GM23338 (cell line): Measurements from ENCODE around the gene GRID1. TPM values are rescaled to one million over a fixed set of nuclear protein-coding genes. Genes with fewer than 3 reads are reported as not detected.

Experiments used
- ATAC-seq: fragments of 200-7000 bp; cut with Tn5 transposase; 3 replicates; pipeline ENCODE4 v1.9.1; 2020
- DNase-seq: peaks from one replicate; pipeline ENCODE4 v3.0.0-alpha.2; 2015; ENCODE audit warnings: low spot score
- H2AFZ ChIP-seq: fragments of 200-600 bp; sonication (generic); 2 replicates; pipeline ENCODE4 v1.8.0; 2016; ENCODE audit warnings: antibody characterized with exemption, mild to moderate bottlenecking, moderate library complexity
- H3F3A ChIP-seq: fragments of 200-600 bp; sonication (generic); replicated peaks from 2 replicates; pipeline ENCODE4 v1.8.0; 2017; ENCODE audit warnings: antibody characterized with exemption, mixed run types, low read depth
- H3K27ac ChIP-seq: fragments of 200-600 bp; sonication (generic); 2 replicates; pipeline ENCODE4 v1.6.1; 2016; ENCODE audit warnings: low read depth
- H3K27me3 ChIP-seq: fragments of 200-600 bp; sonication (generic); 2 replicates; pipeline ENCODE4 v1.8.0; 2016; ENCODE audit warnings: mild to moderate bottlenecking, mixed run types, moderate library complexity; ENCODE audit not compliant: insufficient read depth
- H3K36me3 ChIP-seq: fragments of 200-600 bp; sonication (generic); 2 replicates; pipeline ENCODE4 v1.8.0; 2016; ENCODE audit warnings: mild to moderate bottlenecking; ENCODE audit not compliant: insufficient read depth
- H3K4me1 ChIP-seq: fragments of 200-600 bp; sonication (generic); 2 replicates; pipeline ENCODE4 v1.8.0; 2016; ENCODE audit warnings: mild to moderate bottlenecking, moderate library complexity; ENCODE audit not compliant: insufficient read depth
- H3K4me2 ChIP-seq: fragments of 200-600 bp; sonication (generic); 2 replicates; pipeline ENCODE4 v1.7.1; 2017; ENCODE audit warnings: mixed run types
- H3K4me3 ChIP-seq: fragments of 200-600 bp; sonication (generic); 2 replicates; pipeline ENCODE4 v1.6.1; 2016; ENCODE audit warnings: mixed run types
- H3K79me2 ChIP-seq: fragments of 200-600 bp; sonication (generic); replicated peaks from 2 replicates; pipeline ENCODE4 v1.8.0; 2017; ENCODE audit warnings: mild to moderate bottlenecking; ENCODE audit not compliant: insufficient read depth
- H3K9me2 ChIP-seq: fragments of 200-600 bp; sonication (generic); 2 replicates; pipeline ENCODE4 v1.8.0; 2017; ENCODE audit not compliant: insufficient read depth
- H4K20me1 ChIP-seq: fragments of 200-600 bp; sonication (generic); replicated peaks from 2 replicates; pipeline ENCODE4 v1.8.0; 2017; ENCODE audit warnings: mild to moderate bottlenecking; ENCODE audit not compliant: insufficient read depth
- H3K27ac Mint-ChIP-seq: 2 replicates; pipeline ENCODE4 v1.8.0; 2020; ENCODE audit warnings: inconsistent platforms, mild to moderate bottlenecking, moderate library complexity, mixed read lengths
- H3K27me3 Mint-ChIP-seq: 3 replicates; pipeline ENCODE4 v1.8.0; 2022; ENCODE audit warnings: low read depth, mild to moderate bottlenecking, moderate library complexity, mixed read lengths, inconsistent platforms; ENCODE audit not compliant: insufficient read depth, poor library complexity
- H3K36me3 Mint-ChIP-seq: 3 replicates; pipeline ENCODE4 v1.8.0; 2021; ENCODE audit warnings: low read depth, mild to moderate bottlenecking, inconsistent platforms, moderate library complexity, mixed read lengths
- H3K4me1 Mint-ChIP-seq: 3 replicates; pipeline ENCODE4 v1.8.0; 2020; ENCODE audit warnings: mild to moderate bottlenecking, inconsistent platforms, mixed read lengths
- H3K4me3 Mint-ChIP-seq: 3 replicates; pipeline ENCODE4 v1.8.0; 2021; ENCODE audit warnings: moderate library complexity, mild to moderate bottlenecking, inconsistent platforms, mixed read lengths
- H3K9me3 Mint-ChIP-seq: 3 replicates; pipeline ENCODE4 v1.8.0; 2020; ENCODE audit warnings: moderate library complexity, mild to moderate bottlenecking, inconsistent platforms, mixed read lengths
- CREB1 ChIP-seq: fragments of 250-450 bp; sonication (Bioruptor Pico); IDR thresholded peaks from 2 replicates; pipeline ENCODE4 v1.5.0; 2020; ENCODE audit warnings: low read depth, mild to moderate bottlenecking, moderate library complexity
- CTCF ChIP-seq, 2 experiments: fragments of 200-600 bp in 1 of 2; sonication (generic) in 1 of 2; conservative IDR thresholded peaks; 2 replicates each; pipeline versions ENCODE4 v1.5.1 to v1.6.1; 2016 to 2017; ENCODE audit warnings: antibody characterized with exemption in 2 of 2, low read depth in 2 of 2, mild to moderate bottlenecking in 2 of 2, moderate library complexity in 1 of 2
- EZH2 ChIP-seq: fragments of 200-600 bp; sonication (generic); IDR thresholded peaks from one replicate; pipeline ENCODE4 v1.8.0; 2017; ENCODE audit warnings: antibody characterized with exemption, mild to moderate bottlenecking, low read depth; ENCODE audit not compliant: unreplicated experiment
- JUNB ChIP-seq: IDR thresholded peaks from one replicate; pipeline ENCODE4 v1.6.1; 2016; ENCODE audit warnings: antibody characterized with exemption; ENCODE audit not compliant: unreplicated experiment
- POLR2AphosphoS5 ChIP-seq: IDR thresholded peaks from 2 replicates; pipeline ENCODE4 v1.6.1; 2016; ENCODE audit warnings: antibody characterized with exemption, low read depth
- ZNF114 ChIP-seq: fragments of 250-450 bp; sonication (Bioruptor Pico); IDR thresholded peaks from 2 replicates; pipeline ENCODE4 v1.5.0; 2020; ENCODE audit warnings: mild to moderate bottlenecking, moderate library complexity
- ZNF462 ChIP-seq: fragments of 250-450 bp; sonication (Bioruptor Pico); IDR thresholded peaks from 2 replicates; pipeline ENCODE4 v1.5.0; 2020; ENCODE audit warnings: mild to moderate bottlenecking, moderate library complexity
- polyA plus RNA-seq: library from polyadenylated mRNA; unstranded; fragments of >200 nt; fragmentation: Nextera tagmentation; extraction: Ambion mirVana; gene quantifications from 2 replicates; pipeline ENCODE4 v1.2.1, GENCODE V29; 2016
- total RNA-seq: library from RNA; depleted of rRNA; stranded (reverse); fragments of >200 nt; shearing (Covaris generic); gene quantifications from 2 replicates; pipeline ENCODE4 v1.2.3, GENCODE V29; 2014

GRID1 gene
- total and polyA plus RNA-seq, 2 experiments from 2014 or later, result 0.14 to 0.15 TPM

DNA sequence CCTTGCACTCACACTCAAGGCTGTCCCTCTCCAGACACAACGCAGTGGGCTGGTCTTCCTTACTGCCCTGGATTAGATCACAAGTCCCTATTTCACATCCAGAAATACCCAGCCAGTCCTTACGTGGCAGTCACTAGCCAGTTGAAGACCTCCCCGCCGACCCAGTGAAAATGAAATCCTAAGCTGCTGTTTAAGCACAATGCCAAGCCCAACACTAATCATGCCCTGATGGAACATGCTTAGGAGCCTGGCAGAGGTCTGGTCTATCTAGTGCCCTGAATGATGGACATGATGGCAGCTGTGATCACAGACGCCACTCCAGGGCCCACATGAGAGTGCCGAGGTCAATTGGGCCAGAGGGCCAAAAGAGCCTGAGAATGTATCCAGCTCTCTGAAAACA is 389.0 kb downstream of the GRID1 start (continued):
- TF ChIP-seq ZNF462, result no peak
- no peak for TF ChIP-seq ZNF114 (CRISPR knock-in tag)
- TF ChIP-seq JUNB, result no peak

DNA sequence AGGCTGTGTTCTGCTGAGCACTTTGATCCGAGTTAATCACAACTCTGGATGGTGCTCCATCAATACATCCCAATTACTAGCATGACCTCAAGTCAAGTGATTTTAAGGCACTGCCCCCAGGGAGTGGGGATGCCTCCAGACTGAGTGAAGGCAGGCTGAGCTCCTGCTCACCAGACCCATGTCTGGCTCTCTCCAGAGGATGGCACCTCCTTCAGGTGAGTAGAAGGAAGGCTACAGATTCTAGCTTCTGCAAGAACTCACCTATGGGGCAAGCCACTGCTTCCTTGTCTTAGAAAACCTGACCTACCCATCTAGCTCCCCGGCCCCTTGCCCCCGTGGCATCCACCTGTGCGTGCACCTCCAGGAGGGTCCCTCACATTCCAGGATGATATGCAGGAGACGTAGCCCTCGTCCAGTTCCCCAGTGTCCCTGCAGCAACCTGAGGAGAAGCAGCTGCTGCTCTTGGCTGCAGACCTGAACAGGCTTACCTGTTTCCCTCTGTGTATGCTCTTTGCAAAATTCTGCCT is 390.3 kb downstream of the GRID1 start:
- Histone ChIP-seq H3K27me3 (no peaks in the 10 kb centered on the region), H2AFZ (no peak overlapping the region), H4K20me1 (no peaks in the 10 kb centered on the region), H3K9me2 (no peaks in the 10 kb centered on the region), H3K36me3 (no peaks in the 10 kb centered on the region), H3K4me1 (no peaks in the 10 kb centered on the region), H3K27ac (no peak overlapping the region), H3F3A (no peaks in the 10 kb centered on the region), H3K4me3 (no peak overlapping the region), H3K79me2 (no peaks in the 10 kb centered on the region), H3K4me2 (no peak overlapping the region)
- peaks cover 5% of the 10 kb centered on the region; the same call in 1 of the 3 replicates for H3K4me1 Mint-ChIP-seq
- no peaks in the 10 kb centered on the region for H3K27me3 Mint-ChIP-seq
- no peak overlapping the region for H3K27ac Mint-ChIP-seq
- DNase-seq (peak; percentile 14), ATAC-seq (peak; percentile 56)
- H3K9me3 Mint-ChIP-seq, result peaks cover 73% of the 10 kb centered on the region
- no peak for TF ChIP-seq CREB1 (CRISPR knock-in tag)
- no peak for TF ChIP-seq EZH2
- peak; percentile 10 to 46; a peak in 2 of 4 replicates for TF ChIP-seq CTCF (conservative IDR thresholded peaks at IDR 0.05; ENCODE audit: low read depth in 2 of 2)
- no peak for TF ChIP-seq ZNF114 (CRISPR knock-in tag)
- no peak for TF ChIP-seq POLR2AphosphoS5
- H3K4me3 Mint-ChIP-seq, result no peak overlapping the region
- no peaks in the 10 kb centered on the region for H3K36me3 Mint-ChIP-seq
